ENCODE results near the gene RIMBP2.

GRCh38 chr12:130369816-130370215, 346.3 kb downstream of the RIMBP2 start:
- TF ChIP-seq TAF1 (IDR thresholded peaks at IDR 0.05; ENCODE audit: borderline replicate concordance, low read depth, low read length): no peak
- TF ChIP-seq SIN3A (IDR thresholded peaks at IDR 0.05; ENCODE audit: borderline replicate concordance, low read depth, low read length): no peak
- TF ChIP-seq CTCF (IDR thresholded peaks at IDR 0.05): no peak
- TF ChIP-seq POLR2AphosphoS5 (IDR thresholded peaks at IDR 0.05; ENCODE audit: low read depth, low read length): no peak
- no peak for TF ChIP-seq CHD2 (IDR thresholded peaks at IDR 0.05; ENCODE audit: low read length, partially characterized antibody)
- TF ChIP-seq JUND (IDR thresholded peaks at IDR 0.05): no peak
- no peak for TF ChIP-seq RCOR1 (IDR thresholded peaks at IDR 0.05; ENCODE audit: low read length)
- no peak for TF ChIP-seq FOXJ3 (CRISPR knock-in tag; IDR thresholded peaks at IDR 0.05)
- no peak for TF ChIP-seq EZH2phosphoT487 (IDR thresholded peaks at IDR 0.05; ENCODE audit: borderline replicate concordance, low read depth)
- TF ChIP-seq REST (IDR thresholded peaks at IDR 0.05; ENCODE audit: low read depth, low read length): no peak
- no peak for TF ChIP-seq TCF12 (IDR thresholded peaks at IDR 0.05)

All from SK-N-SH (cell line).